Measurements from ENCODE around the gene DGKB.

DGKB gene

GRCh38 chr7:14739841-14740185, 162.7 kb downstream of the DGKB start:
- no peak overlapping the region for H3K4me3 ChIP-seq (replicated peaks; ENCODE audit: insufficient read depth, low read length)
- TF ChIP-seq CTCF (IDR thresholded peaks at IDR 0.05; ENCODE audit: insufficient read depth, low read length), result no peak
- TF ChIP-seq GABPA (IDR thresholded peaks at IDR 0.05; ENCODE audit: low read depth), result no peak
- no peak for TF ChIP-seq POLR2AphosphoS5 (IDR thresholded peaks at IDR 0.05; ENCODE audit: low read depth)
- TF ChIP-seq REST (IDR thresholded peaks at IDR 0.05; ENCODE audit: insufficient replicate concordance, low read depth), result no peak
- no peak for TF ChIP-seq SPI1 (IDR thresholded peaks at IDR 0.05; ENCODE audit: borderline replicate concordance, low read depth)
- DNase-seq (ENCODE audit: low read depth in 1 of 2, low spot score in 1 of 2), result no peak

GRCh38 chr7:14739168-14739840, 163.2 kb downstream of the DGKB start:
- no peak for DNase-seq (ENCODE audit: low read depth in 1 of 2, low spot score in 1 of 2)
- H3K4me3 ChIP-seq (replicated peaks; ENCODE audit: insufficient read depth, low read length), result no peak overlapping the region

More at GRCh38 chr7:14739841-14740185, 162.7 kb downstream of the DGKB start:
- Histone ChIP-seq H3K27me3 (ENCODE audit: insufficient read depth, poor library complexity, severe bottlenecking) (no peaks in the 10 kb centered on the region), H3K27ac (replicated peaks) (no peak overlapping the region)

More at GRCh38 chr7:14739168-14739840, 163.2 kb downstream of the DGKB start:
- no peak overlapping the region for H3K27ac ChIP-seq (replicated peaks)
- TF ChIP-seq POLR2AphosphoS5 (IDR thresholded peaks at IDR 0.05; ENCODE audit: low read depth) (no peak), SPI1 (IDR thresholded peaks at IDR 0.05; ENCODE audit: borderline replicate concordance, low read depth) (no peak), CTCF (IDR thresholded peaks at IDR 0.05; ENCODE audit: insufficient read depth, low read length) (no peak), GABPA (IDR thresholded peaks at IDR 0.05; ENCODE audit: low read depth) (no peak), REST (IDR thresholded peaks at IDR 0.05; ENCODE audit: insufficient replicate concordance, low read depth) (no peak)
- no peaks in the 10 kb centered on the region for H3K27me3 ChIP-seq (ENCODE audit: insufficient read depth, poor library complexity, severe bottlenecking)
